ENCODE measurements around the gene RHD. TPM values are rescaled to one million over a fixed set of nuclear protein-coding genes. Genes with fewer than 3 reads are reported as not detected.

Gene RHD
- total and polyA plus RNA-seq, 10 of the 15 experiments (the other 5 are each of a cell fraction or from before 2014, with no cell fraction given), result 0.02 to 0.34 (median 0.18) TPM; not detected in 6

GRCh38 chr1:25360596-25361581 is 88.6 kb downstream of the RHD start:
- Histone ChIP-seq H3K36me3 (ENCODE audit: control insufficient read depth in 2 of 2, insufficient read depth in 2 of 2, low read length in 1 of 2) (peaks cover 8 to 9% of the 10 kb centered on the region in 2 experiments), H3K27ac (ENCODE audit: control insufficient read depth, insufficient read depth) (no peak overlapping the region), H3K9ac (ENCODE audit: control insufficient read depth, insufficient read depth, low read length) (no peak overlapping the region), H3K9me3 (replicated peaks; ENCODE audit: control insufficient read depth, insufficient read depth, low read length) (no peaks in the 10 kb centered on the region), H3K4me1 (ENCODE audit: control insufficient read depth, insufficient read depth, low read length) (no peaks in the 10 kb centered on the region), H4K20me1 (ENCODE audit: control insufficient read depth, insufficient read depth) (no peaks in the 10 kb centered on the region), H3K4me2 (ENCODE audit: control insufficient read depth, insufficient read depth) (no peak overlapping the region), H3K27me3 (replicated peaks in 1 of 2; ENCODE audit: control insufficient read depth in 2 of 2, insufficient read depth in 2 of 2, low read length in 1 of 2) (no peaks in the 10 kb centered on the region), H3K4me3 (no peak overlapping the region), H2AFZ (ENCODE audit: control insufficient read depth, low read depth, low read length) (no peak overlapping the region), H3K79me2 (ENCODE audit: control insufficient read depth, insufficient read depth, low read length) (no peaks in the 10 kb centered on the region)
- RAD21 ChIA-PET (ENCODE audit: unreplicated experiment), result no interaction called here
- SMC1A ChIA-PET (ENCODE audit: uncharacterized antibody, unreplicated experiment), result no interaction called here
- POLR2A ChIA-PET, result no interaction called here
- no peak for ATAC-seq
- intact Hi-C loops (cut with micrococcal nuclease; ENCODE audit: unreplicated experiment) (no loop called here), in situ Hi-C loops (cut with MboI) (no loop called here)
- FAIRE-seq, result no peak
- CTCF ChIA-PET, result interaction anchor here (0.5 kb wide), 1 partner anchor 88 kb away, joined by 3 read pairs; no protein-coding TSS in a partner anchor
- TF ChIP-seq, protein P1, sequence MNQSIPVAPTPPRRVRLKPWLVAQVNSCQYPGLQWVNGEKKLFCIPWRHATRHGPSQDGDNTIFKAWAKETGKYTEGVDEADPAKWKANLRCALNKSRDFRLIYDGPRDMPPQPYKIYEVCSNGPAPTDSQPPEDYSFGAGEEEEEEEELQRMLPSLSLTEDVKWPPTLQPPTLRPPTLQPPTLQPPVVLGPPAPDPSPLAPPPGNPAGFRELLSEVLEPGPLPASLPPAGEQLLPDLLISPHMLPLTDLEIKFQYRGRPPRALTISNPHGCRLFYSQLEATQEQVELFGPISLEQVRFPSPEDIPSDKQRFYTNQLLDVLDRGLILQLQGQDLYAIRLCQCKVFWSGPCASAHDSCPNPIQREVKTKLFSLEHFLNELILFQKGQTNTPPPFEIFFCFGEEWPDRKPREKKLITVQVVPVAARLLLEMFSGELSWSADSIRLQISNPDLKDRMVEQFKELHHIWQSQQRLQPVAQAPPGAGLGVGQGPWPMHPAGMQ (IDR thresholded peaks at IDR 0.05; ENCODE audit: borderline replicate concordance), result no peak
- no peak for TF ChIP-seq ZNF384 (IDR thresholded peaks at IDR 0.05; ENCODE audit: borderline replicate concordance, low read depth, low read length)
- TF ChIP-seq RUNX3 (IDR thresholded peaks at IDR 0.05; ENCODE audit: low read length), result no peak
- BruUV-seq (replicated peaks), result TSS peak; percentile 50
- DNase-seq (ENCODE audit: low read depth, low spot score), result no peak
- 95% methylated on average over 7 of the region's 7 CpGs for WGBS (ENCODE audit: insufficient coverage, insufficient replicate concordance, low lambda C conversion rate, missing lambda C conversion rate)

GRCh38 chr1:25361901-25362300 is 89.6 kb downstream of the RHD start:
- POLR2A ChIA-PET, result no interaction called here
- SMC1A ChIA-PET (ENCODE audit: uncharacterized antibody, unreplicated experiment), result no interaction called here
- DNase-seq (ENCODE audit: low read depth, low spot score), result no peak
- no peak overlapping the region for H3K27ac ChIP-seq (ENCODE audit: control insufficient read depth, insufficient read depth)
- H3K4me1 ChIP-seq (ENCODE audit: control insufficient read depth, insufficient read depth, low read length), result no peaks in the 10 kb centered on the region
- peaks cover 8 to 9% of the 10 kb centered on the region in 2 experiments; a peak in 3 of 4 replicates for H3K36me3 ChIP-seq (ENCODE audit: control insufficient read depth in 2 of 2, insufficient read depth in 2 of 2, low read length in 1 of 2)
- no TSS peak for BruUV-seq (replicated peaks)
- CTCF ChIA-PET, result no interaction called here
- intact Hi-C loops (cut with micrococcal nuclease; ENCODE audit: unreplicated experiment), result no loop called here
- no peak overlapping the region for H3K9ac ChIP-seq (ENCODE audit: control insufficient read depth, insufficient read depth, low read length)
- WGBS (ENCODE audit: insufficient coverage, insufficient replicate concordance, low lambda C conversion rate, missing lambda C conversion rate), result 98% methylated on average over 2 of the region's 2 CpGs
- H3K9me3 ChIP-seq (replicated peaks; ENCODE audit: control insufficient read depth, insufficient read depth, low read length), result no peaks in the 10 kb centered on the region
- RAD21 ChIA-PET (ENCODE audit: unreplicated experiment), result no interaction called here
- H3K4me3 ChIP-seq, result no peak overlapping the region
- FAIRE-seq, result no peak
- H3K79me2 ChIP-seq (ENCODE audit: control insufficient read depth, insufficient read depth, low read length), result no peaks in the 10 kb centered on the region
- TF ChIP-seq CEBPB (IDR thresholded peaks at IDR 0.05; ENCODE audit: borderline replicate concordance in 1 of 2, low read depth in 2 of 2, low read length in 2 of 2) (no peak), NR2F1 (conservative IDR thresholded peaks at IDR 0.05) (no peak), ZSCAN29 (IDR thresholded peaks at IDR 0.05) (no peak), EED (IDR thresholded peaks at IDR 0.05; ENCODE audit: low read depth) (no peak), KDM1A (IDR thresholded peaks at IDR 0.05; ENCODE audit: borderline replicate concordance) (no peak), SIN3A (IDR thresholded peaks at IDR 0.05; ENCODE audit: low read depth, low read length) (no peak)
- H3K4me2 ChIP-seq (ENCODE audit: control insufficient read depth, insufficient read depth), result no peak overlapping the region
- no peaks in the 10 kb centered on the region for H3K27me3 ChIP-seq (replicated peaks in 1 of 2; ENCODE audit: control insufficient read depth in 2 of 2, insufficient read depth in 2 of 2, low read length in 1 of 2)
- no peak overlapping the region for H2AFZ ChIP-seq (ENCODE audit: control insufficient read depth, low read depth, low read length)
- no peaks in the 10 kb centered on the region for H4K20me1 ChIP-seq (ENCODE audit: control insufficient read depth, insufficient read depth)
- in situ Hi-C loops (cut with MboI), result no loop called here
- ATAC-seq, result no peak
